ENCODE data around the gene LDLRAD4.

LDLRAD4 gene

GRCh38 chr18:13410471-13410870, 191.9 kb downstream of the LDLRAD4 start (continued):
- TF ChIP-seq ARNTL (CRISPR knock-in tag; IDR thresholded peaks at IDR 0.05; ENCODE audit: borderline replicate concordance, low read depth) = no peak
- TF ChIP-seq, protein P1, sequence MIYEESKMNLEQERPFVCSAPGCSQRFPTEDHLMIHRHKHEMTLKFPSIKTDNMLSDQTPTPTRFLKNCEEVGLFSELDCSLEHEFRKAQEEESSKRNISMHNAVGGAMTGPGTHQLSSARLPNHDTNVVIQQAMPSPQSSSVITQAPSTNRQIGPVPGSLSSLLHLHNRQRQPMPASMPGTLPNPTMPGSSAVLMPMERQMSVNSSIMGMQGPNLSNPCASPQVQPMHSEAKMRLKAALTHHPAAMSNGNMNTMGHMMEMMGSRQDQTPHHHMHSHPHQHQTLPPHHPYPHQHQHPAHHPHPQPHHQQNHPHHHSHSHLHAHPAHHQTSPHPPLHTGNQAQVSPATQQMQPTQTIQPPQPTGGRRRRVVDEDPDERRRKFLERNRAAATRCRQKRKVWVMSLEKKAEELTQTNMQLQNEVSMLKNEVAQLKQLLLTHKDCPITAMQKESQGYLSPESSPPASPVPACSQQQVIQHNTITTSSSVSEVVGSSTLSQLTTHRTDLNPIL (CRISPR knock-in tag; IDR thresholded peaks at IDR 0.05; ENCODE audit: low read depth) = no peak
- no peak for TF ChIP-seq TCF4 (CRISPR knock-in tag; IDR thresholded peaks at IDR 0.05; ENCODE audit: borderline replicate concordance)
- no peak for TF ChIP-seq SNAI2 (CRISPR knock-in tag; IDR thresholded peaks at IDR 0.05)
- TF ChIP-seq ZNF565 (CRISPR knock-in tag; conservative IDR thresholded peaks at IDR 0.05; ENCODE audit: low read depth) = no peak
- no peak for TF ChIP-seq OSR1 (CRISPR knock-in tag; IDR thresholded peaks at IDR 0.05)
- no peak for TF ChIP-seq CSDC2 (CRISPR knock-in tag; IDR thresholded peaks at IDR 0.05)
- TF ChIP-seq TOX (CRISPR knock-in tag; IDR thresholded peaks at IDR 0.05; ENCODE audit: borderline replicate concordance) = no peak
- no peak for TF ChIP-seq BACH2 (CRISPR knock-in tag; IDR thresholded peaks at IDR 0.05; ENCODE audit: borderline replicate concordance)
- no peak for TF ChIP-seq ISL1 (CRISPR knock-in tag; IDR thresholded peaks at IDR 0.05)
- no peak for TF ChIP-seq RARB (CRISPR knock-in tag; IDR thresholded peaks at IDR 0.05)

DNA sequence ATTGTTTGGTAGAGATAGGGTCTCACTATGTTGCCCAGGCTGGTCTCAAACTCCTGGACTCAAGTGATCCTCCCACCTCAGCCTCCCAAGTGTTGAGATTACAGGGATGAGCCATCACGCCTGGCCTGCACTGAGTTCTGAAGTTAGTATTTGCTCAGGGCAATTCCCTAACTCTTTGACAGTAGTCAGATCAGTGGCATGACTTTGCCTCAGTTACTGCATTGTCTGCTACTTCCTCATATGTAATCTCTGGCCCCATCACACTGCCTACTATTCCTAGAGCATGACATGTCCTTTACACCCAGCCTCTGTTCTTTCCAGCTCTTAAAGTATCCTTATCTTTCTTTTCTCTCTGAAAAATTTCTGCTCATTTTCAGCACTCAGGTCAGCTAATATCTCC, 193.5 kb downstream of the LDLRAD4 start:
- ATAC-seq = no peak
- TF ChIP-seq BACH2 (CRISPR knock-in tag; IDR thresholded peaks at IDR 0.05; ENCODE audit: borderline replicate concordance) = no peak
- no peak for TF ChIP-seq OSR1 (CRISPR knock-in tag; IDR thresholded peaks at IDR 0.05)
- no peak for TF ChIP-seq ZNF565 (CRISPR knock-in tag; conservative IDR thresholded peaks at IDR 0.05; ENCODE audit: low read depth)
- no peak for TF ChIP-seq ZNF70 (CRISPR knock-in tag; IDR thresholded peaks at IDR 0.05)
- no peak for TF ChIP-seq GLIS3 (CRISPR knock-in tag; IDR thresholded peaks at IDR 0.05)
- TF ChIP-seq ZNF8 (CRISPR knock-in tag; IDR thresholded peaks at IDR 0.05) = no peak
- TF ChIP-seq ESRRG (CRISPR knock-in tag; IDR thresholded peaks at IDR 0.05) = no peak
- no peak for TF ChIP-seq ZC3H10 (CRISPR knock-in tag; IDR thresholded peaks at IDR 0.05)

DNA sequence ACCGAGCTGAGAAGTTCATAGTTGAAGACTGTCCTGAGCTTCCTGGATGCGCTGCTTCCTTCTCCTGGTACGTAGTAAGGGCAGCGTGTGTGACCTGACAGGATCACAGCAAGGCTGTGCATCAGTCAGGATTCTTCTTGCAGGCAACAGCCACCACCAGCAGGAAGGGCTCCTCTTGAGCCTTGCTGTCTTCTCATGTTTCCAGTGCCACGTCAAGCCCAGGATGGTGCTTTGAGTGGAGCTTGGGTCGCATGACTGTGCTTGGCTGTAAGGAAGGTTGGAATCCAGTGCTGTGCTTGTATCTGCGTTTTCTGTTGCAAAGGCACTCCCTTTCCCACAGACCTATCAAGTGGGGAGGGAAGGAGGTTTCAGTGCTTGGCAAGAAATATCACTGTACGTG, 194.3 kb downstream of the LDLRAD4 start:
- TF ChIP-seq GLIS3 (CRISPR knock-in tag; IDR thresholded peaks at IDR 0.05) (no peak), PATZ1 (CRISPR knock-in tag; IDR thresholded peaks at IDR 0.05; ENCODE audit: borderline replicate concordance) (no peak), ZNF8 (CRISPR knock-in tag; IDR thresholded peaks at IDR 0.05) (no peak), CSDC2 (CRISPR knock-in tag; IDR thresholded peaks at IDR 0.05) (no peak), SNAI2 (CRISPR knock-in tag; IDR thresholded peaks at IDR 0.05) (no peak), OSR1 (CRISPR knock-in tag; IDR thresholded peaks at IDR 0.05) (no peak), ZFP3 (CRISPR knock-in tag; IDR thresholded peaks at IDR 0.05) (no peak), PPARA (CRISPR knock-in tag; IDR thresholded peaks at IDR 0.05; ENCODE audit: borderline replicate concordance) (no peak)
- TF ChIP-seq, protein P2, sequence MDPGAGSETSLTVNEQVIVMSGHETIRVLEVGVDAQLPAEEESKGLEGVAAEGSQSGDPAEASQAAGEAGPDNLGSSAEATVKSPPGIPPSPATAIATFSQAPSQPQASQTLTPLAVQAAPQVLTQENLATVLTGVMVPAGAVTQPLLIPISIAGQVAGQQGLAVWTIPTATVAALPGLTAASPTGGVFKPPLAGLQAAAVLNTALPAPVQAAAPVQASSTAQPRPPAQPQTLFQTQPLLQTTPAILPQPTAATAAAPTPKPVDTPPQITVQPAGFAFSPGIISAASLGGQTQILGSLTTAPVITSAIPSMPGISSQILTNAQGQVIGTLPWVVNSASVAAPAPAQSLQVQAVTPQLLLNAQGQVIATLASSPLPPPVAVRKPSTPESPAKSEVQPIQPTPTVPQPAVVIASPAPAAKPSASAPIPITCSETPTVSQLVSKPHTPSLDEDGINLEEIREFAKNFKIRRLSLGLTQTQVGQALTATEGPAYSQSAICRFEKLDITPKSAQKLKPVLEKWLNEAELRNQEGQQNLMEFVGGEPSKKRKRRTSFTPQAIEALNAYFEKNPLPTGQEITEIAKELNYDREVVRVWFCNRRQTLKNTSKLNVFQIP (CRISPR knock-in tag; IDR thresholded peaks at IDR 0.05; ENCODE audit: borderline replicate concordance, low read depth) = no peak
- TF ChIP-seq, protein P1 (CRISPR knock-in tag; IDR thresholded peaks at IDR 0.05; ENCODE audit: low read depth) = no peak
- no peak for ATAC-seq

DNA sequence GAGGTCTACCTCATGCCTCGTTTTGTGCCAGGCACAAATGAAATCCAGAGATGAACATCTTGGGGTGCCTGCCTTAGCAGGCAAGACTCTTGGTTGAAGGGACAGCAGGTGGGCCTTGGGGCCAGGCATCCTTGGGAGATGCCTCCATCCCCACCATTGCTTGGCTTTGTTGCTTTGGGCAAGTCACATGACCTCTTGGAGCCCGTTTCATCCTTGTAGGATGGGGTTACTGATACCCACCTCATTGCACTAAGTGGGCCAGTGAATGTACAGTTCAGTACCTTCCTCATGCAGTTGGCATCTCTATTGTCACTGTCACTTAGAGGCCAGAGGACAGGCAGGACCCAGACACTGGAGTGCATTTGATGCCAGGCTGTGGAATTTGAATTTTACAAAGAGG, 195.5 kb downstream of the LDLRAD4 start:
- ATAC-seq = no peak
- TF ChIP-seq ZNF70 (CRISPR knock-in tag; IDR thresholded peaks at IDR 0.05) (no peak), RARB (CRISPR knock-in tag; IDR thresholded peaks at IDR 0.05) (no peak), ZC3H10 (CRISPR knock-in tag; IDR thresholded peaks at IDR 0.05) (no peak), TOX (CRISPR knock-in tag; IDR thresholded peaks at IDR 0.05; ENCODE audit: borderline replicate concordance) (no peak), SNAI2 (CRISPR knock-in tag; IDR thresholded peaks at IDR 0.05) (no peak), ZFP30 (CRISPR knock-in tag; IDR thresholded peaks at IDR 0.05) (no peak), ESRRG (CRISPR knock-in tag; IDR thresholded peaks at IDR 0.05) (no peak)
- TF ChIP-seq, protein P1 (CRISPR knock-in tag; IDR thresholded peaks at IDR 0.05; ENCODE audit: low read depth) = no peak

All from SK-N-SH treated with all-trans-retinoic acid at 6 μM for 48 hours (cell line).